Measurements from ENCODE around the gene GAS7. TPM values are rescaled to one million over a fixed set of nuclear protein-coding genes. Genes with fewer than 3 reads are reported as not detected.

The GAS7 gene
- total RNA-seq, 1 experiment from 2014 or later, result 6.0 TPM

DNA sequence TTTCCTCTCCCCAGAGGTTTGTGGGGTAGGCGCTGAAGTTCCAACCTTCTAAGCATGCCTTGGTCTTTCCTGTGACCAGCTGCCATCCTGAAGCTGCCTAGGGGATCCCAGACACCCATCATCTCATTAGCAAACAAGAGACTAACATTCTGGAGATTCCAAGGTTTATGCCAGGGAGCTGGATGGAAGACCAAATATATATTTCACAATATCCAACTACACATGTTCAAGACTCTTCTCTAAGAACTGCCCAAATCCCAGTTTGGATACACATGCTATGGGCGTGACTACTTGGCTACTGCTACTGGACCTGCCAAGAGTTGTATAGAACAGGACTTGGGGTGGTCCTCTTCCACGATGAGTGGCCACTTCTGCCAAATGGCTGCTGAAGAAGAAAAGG, 200.3 kb downstream of the GAS7 start:
- Histone ChIP-seq H2BK15ac (ENCODE audit: low read depth, low read length) (no peak overlapping the region), H4K8ac (replicated peaks; ENCODE audit: insufficient read length, low read depth, low read length) (no peak overlapping the region), H2BK12ac (ENCODE audit: insufficient read length, low read depth, low read length) (no peak overlapping the region), H2BK120ac (ENCODE audit: low read depth, low read length, poor library complexity, severe bottlenecking) (no peak overlapping the region), H2BK5ac (ENCODE audit: insufficient read length, low read length) (no peak overlapping the region), H3K56ac (ENCODE audit: insufficient read length, low read depth, low read length) (no peak overlapping the region), H3T11ph (ENCODE audit: low read length) (no peak overlapping the region), H4K91ac (ENCODE audit: insufficient read length, low read depth, low read length) (no peak overlapping the region), H3K23ac (ENCODE audit: insufficient read length, low read depth, low read length) (no peak overlapping the region), H3K9ac (ENCODE audit: extremely low read depth, insufficient read length, low read length) (no peak overlapping the region), H3K79me2 (ENCODE audit: insufficient read depth, low read length) (no peaks in the 10 kb centered on the region), H3K14ac (ENCODE audit: insufficient read depth, low read length) (no peak overlapping the region), H3K9me3 (ENCODE audit: control insufficient read depth, low read depth, low read length) (no peaks in the 10 kb centered on the region), H3K23me2 (ENCODE audit: insufficient read length, low read depth, low read length, poor library complexity, severe bottlenecking) (no peaks in the 10 kb centered on the region), H4K5ac (ENCODE audit: insufficient read length, low read depth, low read length) (no peak overlapping the region), H3K4ac (ENCODE audit: low read depth, low read length) (no peak overlapping the region), H2AFZ (ENCODE audit: low read length) (no peak overlapping the region), H3K79me1 (ENCODE audit: insufficient read depth, low read depth, low read length, poor library complexity, severe bottlenecking) (no peaks in the 10 kb centered on the region), H3K4me1 (ENCODE audit: insufficient read depth, low read length) (no peaks in the 10 kb centered on the region), H3K18ac (ENCODE audit: insufficient read length, low read depth, low read length) (no peak overlapping the region), H3K4me2 (ENCODE audit: insufficient read depth, insufficient read length, low read length) (no peak overlapping the region), H2BK20ac (ENCODE audit: low read depth, low read length, poor library complexity, severe bottlenecking) (no peak overlapping the region), H3K27ac (ENCODE audit: insufficient read length, low read depth, low read length) (no peak overlapping the region), H4K20me1 (ENCODE audit: control insufficient read depth, insufficient read depth, insufficient read length) (no peaks in the 10 kb centered on the region), H3K27me3 (ENCODE audit: insufficient read depth, low read length) (no peaks in the 10 kb centered on the region), H2AK5ac (ENCODE audit: insufficient read length, low read length) (no peak overlapping the region)
- no peak for DNase-seq
- Mint-ChIP-seq H3K9me3 (no peaks in the 10 kb centered on the region), H3K4me3 (no peak overlapping the region), H3K27me3 (ENCODE audit: low read depth) (no peaks in the 10 kb centered on the region; the same call in 1 of the 2 replicates), H3K36me3 (ENCODE audit: insufficient read depth in 1 of 3, low read depth in 3 of 3) (no peaks in the 10 kb centered on the region), H3K27ac (no peak overlapping the region), H3K4me1 (peaks cover 0 to 9% of the 10 kb centered on the region in 2 experiments; a peak in 3 of 4 replicates)
- WGBS (ENCODE audit: extremely low coverage, insufficient read length, low lambda C conversion rate), result no CpG with 5 or more reads among the region's 3 CpGs
- TF ChIP-seq, protein P1, sequence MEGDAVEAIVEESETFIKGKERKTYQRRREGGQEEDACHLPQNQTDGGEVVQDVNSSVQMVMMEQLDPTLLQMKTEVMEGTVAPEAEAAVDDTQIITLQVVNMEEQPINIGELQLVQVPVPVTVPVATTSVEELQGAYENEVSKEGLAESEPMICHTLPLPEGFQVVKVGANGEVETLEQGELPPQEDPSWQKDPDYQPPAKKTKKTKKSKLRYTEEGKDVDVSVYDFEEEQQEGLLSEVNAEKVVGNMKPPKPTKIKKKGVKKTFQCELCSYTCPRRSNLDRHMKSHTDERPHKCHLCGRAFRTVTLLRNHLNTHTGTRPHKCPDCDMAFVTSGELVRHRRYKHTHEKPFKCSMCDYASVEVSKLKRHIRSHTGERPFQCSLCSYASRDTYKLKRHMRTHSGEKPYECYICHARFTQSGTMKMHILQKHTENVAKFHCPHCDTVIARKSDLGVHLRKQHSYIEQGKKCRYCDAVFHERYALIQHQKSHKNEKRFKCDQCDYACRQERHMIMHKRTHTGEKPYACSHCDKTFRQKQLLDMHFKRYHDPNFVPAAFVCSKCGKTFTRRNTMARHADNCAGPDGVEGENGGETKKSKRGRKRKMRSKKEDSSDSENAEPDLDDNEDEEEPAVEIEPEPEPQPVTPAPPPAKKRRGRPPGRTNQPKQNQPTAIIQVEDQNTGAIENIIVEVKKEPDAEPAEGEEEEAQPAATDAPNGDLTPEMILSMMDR (conservative IDR thresholded peaks at IDR 0.05), result no peak
